HL-60 (cell line): ENCODE measurements around the gene NIT1.

ENCODE experiments used
- DNase-seq, 2 experiments: peaks; one replicate each; pipeline ENCODE4 v3.0.0-alpha.2; 2010 to 2020; ENCODE audit warnings: low read depth in 1 of 2, low spot score in 1 of 2
- H3K27ac ChIP-seq: fragments of 250-450 bp; sonication (Bioruptor Pico); replicated peaks from 2 replicates; pipeline ENCODE4 v1.5.1; 2020; ENCODE audit warnings: mild to moderate bottlenecking, moderate library complexity
- H3K27me3 ChIP-seq: fragments of 250-450 bp; sonication (Bioruptor Pico); 2 replicates; pipeline ENCODE4 v1.5.1; 2021; ENCODE audit warnings: mild to moderate bottlenecking, moderate library complexity; ENCODE audit not compliant: insufficient read depth, poor library complexity, severe bottlenecking
- H3K4me3 ChIP-seq: replicated peaks from 2 replicates; pipeline ENCODE4 v1.5.1; 2011; ENCODE audit warnings: mild to moderate bottlenecking, control low read depth, low read length; ENCODE audit not compliant: insufficient read depth
- GABPA ChIP-seq: IDR thresholded peaks from 2 replicates; pipeline ENCODE4 v1.6.1; 2012; ENCODE audit warnings: low read depth
- POLR2AphosphoS5 ChIP-seq: IDR thresholded peaks from 2 replicates; pipeline ENCODE4 v1.6.1; 2012; ENCODE audit warnings: low read depth
- REST ChIP-seq: IDR thresholded peaks from 2 replicates; pipeline ENCODE4 v1.6.1; 2012; ENCODE audit warnings: low read depth; ENCODE audit not compliant: insufficient replicate concordance
- SPI1 ChIP-seq: IDR thresholded peaks from 2 replicates; pipeline ENCODE4 v1.6.1; 2012; ENCODE audit warnings: low read depth, mild to moderate bottlenecking, borderline replicate concordance
- TF ChIP-seq, protein P1 (sequence below): IDR thresholded peaks from one replicate; pipeline ENCODE4 v1.5.1; 2011; ENCODE audit warnings: low read length, control low read depth, inconsistent platforms; ENCODE audit not compliant: insufficient read depth

NIT1 gene

GRCh38 chr1:161111117-161111516 is 6.8 kb upstream of the NIT1 start:
- Histone ChIP-seq H3K27ac (no peak overlapping the region), H3K4me3 (no peak overlapping the region), H3K27me3 (no peaks in the 10 kb centered on the region)
- DNase-seq, result no peak
- TF ChIP-seq SPI1, result no peak
- no peak for TF ChIP-seq REST
- TF ChIP-seq, protein P1, sequence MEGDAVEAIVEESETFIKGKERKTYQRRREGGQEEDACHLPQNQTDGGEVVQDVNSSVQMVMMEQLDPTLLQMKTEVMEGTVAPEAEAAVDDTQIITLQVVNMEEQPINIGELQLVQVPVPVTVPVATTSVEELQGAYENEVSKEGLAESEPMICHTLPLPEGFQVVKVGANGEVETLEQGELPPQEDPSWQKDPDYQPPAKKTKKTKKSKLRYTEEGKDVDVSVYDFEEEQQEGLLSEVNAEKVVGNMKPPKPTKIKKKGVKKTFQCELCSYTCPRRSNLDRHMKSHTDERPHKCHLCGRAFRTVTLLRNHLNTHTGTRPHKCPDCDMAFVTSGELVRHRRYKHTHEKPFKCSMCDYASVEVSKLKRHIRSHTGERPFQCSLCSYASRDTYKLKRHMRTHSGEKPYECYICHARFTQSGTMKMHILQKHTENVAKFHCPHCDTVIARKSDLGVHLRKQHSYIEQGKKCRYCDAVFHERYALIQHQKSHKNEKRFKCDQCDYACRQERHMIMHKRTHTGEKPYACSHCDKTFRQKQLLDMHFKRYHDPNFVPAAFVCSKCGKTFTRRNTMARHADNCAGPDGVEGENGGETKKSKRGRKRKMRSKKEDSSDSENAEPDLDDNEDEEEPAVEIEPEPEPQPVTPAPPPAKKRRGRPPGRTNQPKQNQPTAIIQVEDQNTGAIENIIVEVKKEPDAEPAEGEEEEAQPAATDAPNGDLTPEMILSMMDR, result no peak
- no peak for TF ChIP-seq POLR2AphosphoS5
- TF ChIP-seq GABPA, result no peak

- H3K4me3 ChIP-seq, result no peak overlapping the region
Measured at GRCh38 chr1:161111527-161111926, 6.4 kb upstream of the NIT1 start.

GRCh38 chr1:161113915-161114314 is 4.0 kb upstream of the NIT1 start:
- Histone ChIP-seq H3K27me3 (no peaks in the 10 kb centered on the region), H3K4me3 (no peak overlapping the region), H3K27ac (no peak overlapping the region; the same call in 1 of the 2 replicates)
- no peak for DNase-seq
- TF ChIP-seq, protein P1, result no peak
- TF ChIP-seq SPI1 (no peak), GABPA (no peak), POLR2AphosphoS5 (no peak), REST (no peak)

More at GRCh38 chr1:161111527-161111926, 6.4 kb upstream of the NIT1 start:
- DNase-seq, result no peak
- peak; percentile 26; the same call in 1 of the 2 replicates for TF ChIP-seq SPI1
- TF ChIP-seq, protein P1, result no peak
- Histone ChIP-seq H3K27me3 (no peaks in the 10 kb centered on the region), H3K27ac (peak overlapping the region; percentile 26)

- DNase-seq, result no peak
- no peak overlapping the region; the same call in 1 of the 2 replicates for H3K27ac ChIP-seq
- H3K27me3 ChIP-seq, result no peaks in the 10 kb centered on the region
- TF ChIP-seq POLR2AphosphoS5, result no peak
- no peak for TF ChIP-seq SPI1
- no peak for TF ChIP-seq REST
- TF ChIP-seq GABPA, result no peak
- TF ChIP-seq, protein P1, result no peak
- H3K4me3 ChIP-seq, result no peak overlapping the region
Measured at GRCh38 chr1:161114556-161114955, 3.3 kb upstream of the NIT1 start.
